Caki2 (cell line): ENCODE results near the gene TMEM186. TPM values are rescaled to one million over a fixed set of nuclear protein-coding genes. Genes with fewer than 3 reads are reported as not detected.
"Not testable (repeated sequence)": the region's sequence is repeated elsewhere in the genome, so short reads cannot be mapped to it uniquely, and the experiment has no call there.

ENCODE experiments used
- DNase-seq: peaks from one replicate; pipeline ENCODE4 v3.0.0-alpha.2; 2015; ENCODE audit warnings: low read depth
- in situ Hi-C: cut with HindIII; loops from 2 replicates; pipeline ENCODE4 v1.10.0; 2016; ENCODE audit warnings: low sequenced_read_pairs, low pct_unique_long_range_greater_than_20kb, mixed read lengths
- total RNA-seq: library from RNA; depleted of rRNA; stranded (reverse); fragments of >200 nt; shearing (Covaris generic); gene quantifications from 2 replicates; pipeline ENCODE4 v1.2.3, GENCODE V29; 2014; ENCODE audit warnings: low replicate concordance

Gene TMEM186
- total RNA-seq, 1 experiment from 2014 or later, result 17.8 TPM

DNA sequence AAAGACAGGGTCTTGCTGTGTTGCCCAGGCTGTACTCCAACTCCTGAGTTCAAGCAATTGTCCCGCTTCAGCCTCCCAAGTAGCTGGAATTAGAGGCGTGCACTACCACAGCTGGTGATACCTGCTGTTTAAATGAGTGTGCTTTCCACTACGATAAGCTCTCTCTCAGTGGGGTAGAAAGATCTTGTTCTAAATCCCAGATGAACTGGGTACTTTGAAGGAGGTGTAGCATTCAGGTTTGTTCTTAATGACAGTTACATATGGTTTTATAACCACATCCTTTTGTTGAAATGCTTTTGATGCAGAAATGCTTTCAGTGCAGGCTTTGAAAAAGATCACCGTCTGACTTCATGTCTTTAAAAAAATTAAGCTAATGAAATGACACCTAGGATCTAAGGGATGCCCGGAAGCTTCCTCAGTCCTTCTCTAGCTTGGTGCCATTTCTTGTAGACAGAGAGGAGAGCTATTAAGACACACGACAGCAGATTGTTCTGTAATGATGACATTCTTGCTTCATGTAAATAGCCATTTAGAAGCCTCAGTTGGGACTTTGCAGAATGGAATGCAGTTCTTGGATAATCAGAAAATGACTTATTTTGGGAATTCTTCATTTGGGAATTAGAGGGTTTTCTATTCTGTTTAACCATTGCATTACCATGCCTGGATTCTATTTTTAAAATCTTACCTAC lies 19.7 kb upstream of the TMEM186 start:
- DNase-seq, result no peak
- in situ Hi-C loops, result no loop called here

GRCh38 chr16:8814095-8814806 lies 16.8 kb upstream of the TMEM186 start:
- in situ Hi-C loops, result no loop called here
- DNase-seq, result no peak

GRCh38 chr16:8812162-8812843 lies 14.9 kb upstream of the TMEM186 start:
- DNase-seq, result no peak
- in situ Hi-C loops, result no loop called here

DNA sequence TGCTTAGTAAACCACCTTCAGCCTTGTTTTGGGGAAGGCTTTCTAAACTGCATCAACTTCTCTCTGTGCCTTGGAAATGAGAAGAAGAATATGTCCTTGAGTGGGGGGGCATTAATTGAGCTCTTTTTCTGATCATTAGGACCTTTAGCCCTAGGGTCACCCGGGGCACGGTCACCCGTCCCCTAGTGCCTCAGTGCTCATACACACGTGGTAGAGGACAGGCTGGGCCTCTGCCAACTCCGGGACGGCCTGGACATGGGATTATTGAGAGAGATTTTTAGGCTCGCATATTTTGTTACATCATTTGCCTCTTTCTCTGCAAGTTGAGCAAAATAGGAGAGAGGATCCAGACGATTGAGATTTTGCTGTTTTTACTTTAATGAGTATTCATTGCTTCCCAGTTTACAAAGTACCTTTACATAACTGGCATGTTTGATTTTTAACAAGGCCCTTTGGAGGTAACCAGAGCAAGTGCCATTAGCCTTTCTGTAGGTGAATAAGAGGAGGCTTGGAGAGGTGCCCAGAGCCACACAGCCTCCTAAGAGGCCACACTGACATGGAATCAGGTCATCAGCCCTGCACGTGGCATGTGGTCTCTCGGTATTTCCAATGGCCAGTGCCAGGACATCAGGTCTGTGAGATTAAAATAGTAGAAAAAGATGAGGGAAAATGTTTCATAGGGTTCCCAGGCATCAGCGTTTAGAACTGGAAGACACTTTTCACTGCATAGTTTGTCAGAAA lies 11.3 kb upstream of the TMEM186 start:
- in situ Hi-C loops, result loop anchor here (10.0 kb wide), 1 partner anchor 46 kb away; no protein-coding TSS in a partner anchor
- no peak for DNase-seq

DNA sequence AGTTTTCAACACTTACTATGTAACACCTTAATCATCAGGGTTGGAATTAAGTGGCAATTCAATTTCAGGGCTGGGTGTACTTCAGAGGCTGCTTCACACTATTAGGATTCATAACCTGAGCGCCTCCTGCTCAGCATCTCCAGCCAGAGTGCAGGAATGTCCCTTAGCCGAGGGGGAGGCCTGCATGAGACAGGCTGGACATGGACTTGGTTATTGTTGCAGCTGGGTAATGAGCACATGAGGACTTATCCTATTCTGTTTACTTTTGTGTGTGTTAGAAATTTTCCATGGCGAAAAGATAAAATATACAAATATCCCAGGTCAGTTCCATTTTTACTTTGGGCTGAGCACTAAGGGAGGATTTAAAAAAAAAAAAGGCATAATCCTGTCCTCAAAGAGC lies 10.6 kb upstream of the TMEM186 start:
- DNase-seq, result no peak
- in situ Hi-C loops, result loop anchor here (10.0 kb wide), 1 partner anchor 47 kb away; no protein-coding TSS in a partner anchor

GRCh38 chr16:8807189-8807588 lies 9.8 kb upstream of the TMEM186 start:
- in situ Hi-C loops, result loop anchor here (10.0 kb wide), 1 partner anchor 48 kb away; no protein-coding TSS in a partner anchor
- DNase-seq, result no peak

GRCh38 chr16:8806272-8806983 lies 9.0 kb upstream of the TMEM186 start:
- in situ Hi-C loops, result loop anchor here (10.0 kb wide), 1 partner anchor 48 kb away; no protein-coding TSS in a partner anchor
- DNase-seq, result no peak

DNA sequence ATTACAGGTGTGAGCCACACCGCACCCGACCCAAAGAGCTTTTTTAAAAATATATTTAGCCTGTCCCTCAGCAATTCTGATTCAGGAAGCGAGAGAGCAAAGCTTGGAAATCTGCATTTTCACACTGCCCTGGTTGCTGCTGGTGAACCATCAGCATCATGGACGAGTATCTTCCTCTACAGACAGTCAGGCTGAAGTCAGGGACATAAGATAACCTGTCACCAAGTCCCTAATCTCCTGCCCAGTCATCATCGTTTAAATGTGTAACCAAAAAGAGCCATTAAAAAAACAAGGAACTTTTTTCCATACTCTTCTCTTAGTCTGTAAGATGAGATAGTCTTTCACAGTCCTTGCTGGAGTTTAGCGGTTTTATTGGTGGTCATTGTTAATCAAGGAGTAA lies 6.9 kb upstream of the TMEM186 start:
- in situ Hi-C loops, result loop anchor here (10.0 kb wide), 1 partner anchor 50 kb away; no protein-coding TSS in a partner anchor
- no peak for DNase-seq

DNA sequence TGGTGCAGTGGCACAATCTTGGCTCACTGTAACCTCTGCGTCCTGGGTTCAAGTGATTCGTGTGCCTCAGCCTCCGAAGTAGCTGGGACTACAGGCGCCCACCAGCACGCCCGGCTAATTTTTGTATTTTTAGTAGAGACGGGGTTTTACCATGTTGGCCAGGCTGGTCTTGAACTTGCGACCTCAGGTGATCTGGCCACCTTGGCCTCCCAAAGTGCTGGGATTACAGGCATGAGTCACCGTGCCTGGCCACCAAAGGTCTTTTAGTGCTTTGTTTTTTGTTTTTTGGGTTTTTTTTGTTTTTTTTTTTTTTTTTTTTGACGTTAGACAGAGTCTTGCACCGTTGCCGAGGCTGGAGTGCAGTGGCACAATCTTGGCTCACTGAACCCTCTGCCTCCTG lies 6.3 kb upstream of the TMEM186 start:
- not testable (repeated sequence) for DNase-seq
- in situ Hi-C loops, result loop anchor here (10.0 kb wide), 1 partner anchor 51 kb away; no protein-coding TSS in a partner anchor

GRCh38 chr16:8801701-8802100 lies 4.3 kb upstream of the TMEM186 start:
- in situ Hi-C loops, result loop anchor here (10.0 kb wide), 1 partner anchor 53 kb away; no protein-coding TSS in a partner anchor
- DNase-seq, result no peak

GRCh38 chr16:8798535-8799157 lies 1.2 kb upstream of the TMEM186 start:
- DNase-seq, result no peak
- in situ Hi-C loops, result no loop called here

GRCh38 chr16:8798174-8798527 lies 712 bp upstream of the TMEM186 start:
- in situ Hi-C loops, result no loop called here

DNA sequence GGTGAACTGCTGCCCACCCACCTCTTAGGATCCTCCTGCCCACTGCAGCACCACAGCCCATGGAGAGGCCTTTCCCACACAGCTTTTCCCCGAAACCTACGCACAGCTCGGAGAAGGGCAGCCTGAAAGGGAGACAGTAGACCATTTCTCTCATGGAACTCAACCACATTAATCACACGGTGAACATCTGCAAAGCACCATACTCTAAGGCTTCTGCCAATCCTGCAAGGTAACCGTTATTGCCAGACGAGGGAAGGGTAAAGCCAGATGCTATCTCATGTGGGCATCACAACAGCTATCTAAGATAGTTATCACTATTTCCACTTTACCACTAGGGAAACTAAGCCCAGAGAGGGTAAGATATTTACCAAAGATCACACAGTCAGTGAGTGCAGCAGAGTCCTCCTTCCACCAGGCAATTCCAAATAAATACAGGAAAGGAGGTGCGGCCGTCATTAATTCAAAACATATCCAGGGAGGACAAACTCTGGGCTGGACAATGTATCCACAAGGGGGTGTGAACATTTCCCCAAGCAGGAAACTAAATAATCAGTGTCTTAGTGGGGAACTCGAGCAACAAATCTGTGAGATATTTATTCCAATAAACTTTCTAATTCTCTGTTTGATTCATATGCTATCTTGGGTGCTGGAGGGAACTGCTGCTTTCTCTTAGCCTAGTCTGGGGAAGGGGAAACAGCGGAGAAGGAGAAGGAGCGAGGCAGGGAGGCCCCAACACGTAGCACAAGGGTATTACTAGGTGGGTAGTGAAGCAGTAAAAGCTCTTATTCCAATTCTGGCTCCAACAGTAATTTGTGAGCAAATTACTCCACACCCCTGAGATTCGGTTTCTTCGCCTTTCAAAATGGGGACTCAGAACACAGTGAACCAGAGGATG lies 723 bp downstream of the TMEM186 start:
- no peak for DNase-seq
- in situ Hi-C loops, result no loop called here

More at GRCh38 chr16:8798174-8798527, 712 bp upstream of the TMEM186 start:
- no peak for DNase-seq

DNA sequence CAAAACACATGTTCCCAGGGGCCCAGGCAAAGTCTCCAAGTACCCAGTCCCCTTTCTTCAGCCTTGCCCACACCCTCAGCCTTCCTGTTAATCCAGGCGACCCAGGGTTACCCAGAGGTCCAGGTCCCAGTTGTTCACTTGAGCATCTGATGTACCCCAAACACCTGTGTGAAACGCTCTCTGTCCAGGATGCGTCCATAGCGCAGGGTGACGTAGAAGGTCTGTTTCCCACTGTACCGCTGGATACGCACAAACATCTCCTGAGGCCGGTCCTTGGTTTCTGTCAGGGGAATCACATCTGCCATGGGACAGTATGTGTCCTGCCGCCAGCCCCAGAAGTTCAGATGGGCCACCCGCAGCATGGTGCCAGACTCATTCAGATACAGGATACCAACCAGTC lies 1.6 kb downstream of the TMEM186 start:
- in situ Hi-C loops, result no loop called here

GRCh38 chr16:8795091-8795490 lies 2.3 kb downstream of the TMEM186 start:
- in situ Hi-C loops, result no loop called here
- no peak for DNase-seq

More for the DNA sequence above, 1.6 kb downstream of the TMEM186 start:
- no peak for DNase-seq

GRCh38 chr16:8788578-8789172 lies 8.8 kb downstream of the TMEM186 start:
- in situ Hi-C loops, result no loop called here
- no peak for DNase-seq
